BE2C (cell line): Measurements from ENCODE around the gene PTPRE.

Source experiments
- DNase-seq: peaks from one replicate; pipeline ENCODE4 v3.0.0-alpha.2; 2020
- H3K27me3 ChIP-seq: fragments of 250-450 bp; sonication (Bioruptor Pico); 2 replicates; pipeline ENCODE4 v1.5.1; 2020; ENCODE audit warnings: mild to moderate bottlenecking
- H3K36me3 ChIP-seq: fragments of 250-450 bp; sonication (Bioruptor Pico); 2 replicates; pipeline ENCODE4 v1.5.1; 2020; ENCODE audit warnings: mild to moderate bottlenecking
- H3K4me1 ChIP-seq: fragments of 250-450 bp; sonication (Bioruptor Pico); 2 replicates; pipeline ENCODE4 v1.5.1; 2020
- H3K4me3 ChIP-seq: 2 replicates; pipeline ENCODE4 v1.5.1; 2011; ENCODE audit warnings: low read depth, low read length
- H3K9me3 ChIP-seq: fragments of 250-450 bp; sonication (Bioruptor Pico); 2 replicates; pipeline ENCODE4 v1.5.1; 2020
- TF ChIP-seq, protein P1 (sequence below): IDR thresholded peaks from 2 replicates; pipeline ENCODE4 v1.5.1; 2012; ENCODE audit warnings: mild to moderate bottlenecking, low read depth, low read length

Gene PTPRE

DNA sequence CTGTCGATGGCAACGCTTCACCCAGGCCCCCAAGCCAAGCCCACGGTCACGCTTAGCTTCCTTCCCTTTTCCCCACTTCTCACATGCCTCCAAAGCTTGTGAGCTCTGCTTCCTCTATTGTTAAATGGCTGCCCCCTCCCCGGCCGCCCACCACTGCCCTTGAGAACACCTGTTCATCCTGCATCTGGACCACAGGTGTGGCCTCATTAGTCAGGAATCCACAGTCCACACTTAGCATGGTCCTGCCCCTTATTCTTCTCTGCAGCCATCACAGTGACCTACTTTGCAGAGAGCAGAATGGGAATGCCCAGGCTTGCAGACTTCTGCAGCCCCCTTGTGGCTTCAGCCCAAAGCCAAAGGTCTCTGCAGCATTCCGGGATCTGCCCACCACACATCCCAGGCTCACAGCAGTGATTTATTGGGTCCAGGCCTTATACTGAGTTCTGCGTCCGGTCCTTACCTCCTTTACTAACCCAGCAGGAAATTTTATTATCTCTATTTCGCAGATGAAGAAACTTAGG lies 66.9 kb downstream of the PTPRE start:
- Histone ChIP-seq H3K4me1 (no peaks in the 10 kb centered on the region), H3K27me3 (no peaks in the 10 kb centered on the region), H3K36me3 (no peaks in the 10 kb centered on the region), H3K9me3 (no peaks in the 10 kb centered on the region), H3K4me3 (no peak overlapping the region)
- DNase-seq = no peak
- TF ChIP-seq, protein P1, sequence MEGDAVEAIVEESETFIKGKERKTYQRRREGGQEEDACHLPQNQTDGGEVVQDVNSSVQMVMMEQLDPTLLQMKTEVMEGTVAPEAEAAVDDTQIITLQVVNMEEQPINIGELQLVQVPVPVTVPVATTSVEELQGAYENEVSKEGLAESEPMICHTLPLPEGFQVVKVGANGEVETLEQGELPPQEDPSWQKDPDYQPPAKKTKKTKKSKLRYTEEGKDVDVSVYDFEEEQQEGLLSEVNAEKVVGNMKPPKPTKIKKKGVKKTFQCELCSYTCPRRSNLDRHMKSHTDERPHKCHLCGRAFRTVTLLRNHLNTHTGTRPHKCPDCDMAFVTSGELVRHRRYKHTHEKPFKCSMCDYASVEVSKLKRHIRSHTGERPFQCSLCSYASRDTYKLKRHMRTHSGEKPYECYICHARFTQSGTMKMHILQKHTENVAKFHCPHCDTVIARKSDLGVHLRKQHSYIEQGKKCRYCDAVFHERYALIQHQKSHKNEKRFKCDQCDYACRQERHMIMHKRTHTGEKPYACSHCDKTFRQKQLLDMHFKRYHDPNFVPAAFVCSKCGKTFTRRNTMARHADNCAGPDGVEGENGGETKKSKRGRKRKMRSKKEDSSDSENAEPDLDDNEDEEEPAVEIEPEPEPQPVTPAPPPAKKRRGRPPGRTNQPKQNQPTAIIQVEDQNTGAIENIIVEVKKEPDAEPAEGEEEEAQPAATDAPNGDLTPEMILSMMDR = peak; percentile 18; the same call in 1 of the 2 replicates

DNA sequence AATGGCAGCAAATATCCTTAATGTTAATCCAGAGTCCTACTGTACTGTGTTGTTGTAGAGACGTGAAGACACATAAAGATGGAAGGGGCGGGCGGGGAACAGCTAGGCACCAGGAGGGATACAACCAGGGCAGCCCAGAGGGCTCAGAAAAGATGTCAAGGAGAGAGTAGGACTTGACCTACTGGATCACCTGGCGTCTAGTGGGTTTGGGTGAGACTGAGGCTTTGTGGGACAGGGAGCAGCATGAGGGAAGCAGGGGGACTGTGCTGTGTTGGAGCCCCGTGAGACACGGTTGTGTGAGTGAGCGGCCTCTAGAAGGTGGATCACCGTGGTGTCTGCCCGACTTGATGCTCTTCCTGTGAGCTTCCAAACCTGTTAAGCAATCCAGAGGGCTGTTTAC lies 68.0 kb downstream of the PTPRE start:
- no peaks in the 10 kb centered on the region for H3K27me3 ChIP-seq
- no peaks in the 10 kb centered on the region for H3K36me3 ChIP-seq
- no peak overlapping the region for H3K4me3 ChIP-seq
- H3K9me3 ChIP-seq = no peaks in the 10 kb centered on the region
- DNase-seq = no peak
- TF ChIP-seq, protein P1 = no peak
- no peaks in the 10 kb centered on the region for H3K4me1 ChIP-seq

GRCh38 chr10:127976286-127976685 lies 69.4 kb downstream of the PTPRE start:
- TF ChIP-seq, protein P1 = no peak
- Histone ChIP-seq H3K36me3 (no peaks in the 10 kb centered on the region), H3K9me3 (no peaks in the 10 kb centered on the region), H3K27me3 (no peaks in the 10 kb centered on the region), H3K4me3 (no peak overlapping the region), H3K4me1 (no peaks in the 10 kb centered on the region)
- no peak for DNase-seq

DNA sequence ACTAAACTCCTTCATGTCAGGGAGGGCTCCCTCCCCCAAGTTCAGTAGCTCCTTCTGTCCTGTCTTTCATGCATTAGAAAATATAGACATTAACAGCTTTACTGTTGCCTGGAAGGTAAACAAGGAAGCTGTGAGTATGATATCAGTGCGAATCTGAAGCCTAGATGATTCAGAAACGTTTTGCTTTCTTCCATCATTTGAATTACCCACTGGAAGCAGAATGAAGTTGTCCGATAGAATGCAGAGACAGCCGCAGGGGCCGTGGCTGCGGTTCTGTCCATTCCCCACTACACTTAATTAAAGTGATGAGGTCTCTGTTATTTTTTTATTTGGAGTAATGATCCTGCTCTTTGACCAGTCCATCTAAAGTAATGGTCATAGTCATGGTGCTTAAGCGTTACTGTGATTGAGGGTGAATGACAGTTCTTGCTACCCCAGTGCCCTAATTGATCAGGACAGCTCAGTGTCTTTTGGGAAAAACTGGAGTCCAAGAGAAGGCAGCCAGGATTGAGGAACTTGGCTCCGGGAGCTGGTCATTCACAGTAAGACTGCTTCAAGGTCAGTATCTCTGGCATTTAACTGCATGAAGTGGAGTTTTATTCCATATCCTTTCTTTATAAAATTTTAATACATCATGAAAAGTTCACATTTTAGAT lies 69.9 kb downstream of the PTPRE start:
- H3K36me3 ChIP-seq = no peaks in the 10 kb centered on the region
- no peak overlapping the region for H3K4me3 ChIP-seq
- no peaks in the 10 kb centered on the region for H3K27me3 ChIP-seq
- no peaks in the 10 kb centered on the region for H3K9me3 ChIP-seq
- DNase-seq = no peak
- TF ChIP-seq, protein P1 = no peak
- H3K4me1 ChIP-seq = no peaks in the 10 kb centered on the region

- no peaks in the 10 kb centered on the region for H3K27me3 ChIP-seq
- TF ChIP-seq, protein P1 = no peak
- no peak for DNase-seq
- H3K4me1 ChIP-seq = no peaks in the 10 kb centered on the region
- no peaks in the 10 kb centered on the region for H3K9me3 ChIP-seq
- H3K36me3 ChIP-seq = no peaks in the 10 kb centered on the region
- no peak overlapping the region for H3K4me3 ChIP-seq
Observed at GRCh38 chr10:127977357-127978009, 70.6 kb downstream of the PTPRE start.

- DNase-seq = no peak
- H3K4me3 ChIP-seq = no peak overlapping the region
- no peaks in the 10 kb centered on the region for H3K9me3 ChIP-seq
- no peaks in the 10 kb centered on the region for H3K4me1 ChIP-seq
- no peaks in the 10 kb centered on the region for H3K36me3 ChIP-seq
- H3K27me3 ChIP-seq = no peaks in the 10 kb centered on the region
- TF ChIP-seq, protein P1 = no peak
Observed at GRCh38 chr10:127978481-127978880, 71.6 kb downstream of the PTPRE start.
